HG02943 (cell line): ENCODE measurements around the gene EZH1.
A peak's percentile ranks its signal among the peaks of the same experiment; 100 is the strongest.
"Not testable (repeated sequence)": the region's sequence is repeated elsewhere in the genome, so short reads cannot be mapped to it uniquely, and the experiment has no call there.

Experiments used
- ATAC-seq: cut with Tn5 transposase; IDR thresholded peaks from one replicate; pipeline ENCODE4 v1.9.1; 2021; ENCODE audit warnings: mild to moderate bottlenecking, low read depth, moderate library complexity; ENCODE audit not compliant: unreplicated experiment

EZH1 gene

GRCh38 chr17:42773290-42774035 lies 28.6 kb upstream of the EZH1 start, which contains the start of gene VPS25:
VPS25 (plus strand) TSS chr17:42773449; CDS start chr17:42773476, 27 bp downstream.
- peak; percentile 85 for ATAC-seq

GRCh38 chr17:42772945-42773289 lies 28.1 kb upstream of the EZH1 start:
- no peak for ATAC-seq

DNA sequence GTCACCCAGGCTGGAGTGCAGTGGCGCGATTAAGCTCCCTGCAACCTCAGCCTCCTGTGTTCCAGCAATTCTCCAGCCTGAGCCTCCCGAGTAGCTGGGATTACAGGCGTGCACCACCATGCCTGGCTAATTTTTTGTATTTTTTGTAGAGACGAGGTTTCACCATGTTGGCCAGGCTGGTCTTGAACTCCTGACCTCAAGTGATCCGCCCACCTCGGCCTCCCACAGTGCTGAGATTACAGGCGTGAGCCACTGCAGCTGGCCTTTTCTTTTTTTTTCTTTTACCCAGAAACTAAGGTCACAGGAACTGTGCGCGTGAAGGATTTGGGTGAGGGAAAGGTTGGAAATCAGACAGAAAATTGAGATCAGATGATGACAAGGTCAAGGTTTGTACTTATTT lies 25.1 kb upstream of the EZH1 start:
- not testable (repeated sequence) for ATAC-seq

DNA sequence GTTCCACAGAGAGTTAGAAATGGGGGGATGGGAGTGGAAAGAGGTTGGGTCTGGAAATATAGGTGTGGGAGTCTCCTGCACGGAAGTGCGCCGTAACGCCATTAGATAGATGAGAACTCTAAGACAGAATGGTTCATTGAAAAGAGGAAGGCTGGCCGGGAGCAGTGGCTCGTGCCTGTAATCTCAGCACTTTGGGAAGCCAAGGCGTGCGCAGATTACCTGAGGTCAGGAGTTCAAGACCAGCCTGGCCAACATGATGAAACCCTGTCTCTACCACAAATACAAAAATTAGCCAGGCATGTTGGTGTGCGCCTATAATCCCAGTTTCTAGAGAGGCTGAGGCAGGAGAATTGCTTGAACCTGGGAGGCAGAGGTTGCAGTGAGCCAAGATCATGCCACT lies 23.2 kb upstream of the EZH1 start:
- not testable (repeated sequence) for ATAC-seq

DNA sequence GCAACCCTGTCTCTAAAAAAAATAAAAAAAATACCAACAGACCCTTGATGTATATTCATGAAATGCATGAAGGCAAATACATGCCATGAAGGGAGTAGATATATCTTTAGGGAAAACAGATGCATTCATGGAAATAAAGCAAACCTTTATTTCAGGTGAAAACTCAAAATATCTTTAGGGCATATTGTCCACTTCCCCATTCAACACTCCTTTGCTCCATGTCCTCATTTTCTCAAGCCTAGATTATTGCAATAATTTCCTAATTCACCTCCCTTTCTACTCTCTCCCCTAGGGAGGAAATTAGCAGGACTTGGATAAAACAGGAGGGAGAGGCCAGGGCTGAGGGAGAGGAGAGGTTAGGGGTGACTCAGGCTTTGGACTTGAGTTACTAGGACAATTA lies 22.7 kb upstream of the EZH1 start:
- ATAC-seq: no peak

- no peak for ATAC-seq
These were observed 21.3 kb upstream of the EZH1 start for GRCh38 chr17:42766124-42766523.

DNA sequence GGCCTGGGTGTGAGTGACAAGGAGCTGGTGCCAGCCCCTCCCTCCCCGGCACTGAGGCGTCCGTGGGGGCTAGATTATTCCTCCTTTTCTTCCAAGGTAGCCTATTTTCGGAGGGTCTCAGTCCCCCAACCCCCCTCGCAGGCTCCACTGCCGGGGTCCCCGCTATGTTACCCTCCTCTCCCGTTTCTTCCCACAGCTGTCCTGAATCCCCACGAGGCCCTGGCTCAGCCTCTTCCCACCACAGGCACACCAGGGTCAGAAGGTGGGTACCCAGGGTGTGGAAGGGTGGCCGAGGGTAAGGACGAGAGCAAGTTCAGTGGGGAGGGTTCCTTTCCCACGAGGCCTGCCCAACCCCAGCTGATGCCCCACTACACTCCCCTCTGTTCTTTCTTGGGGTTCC lies 16.8 kb upstream of the EZH1 start:
- ATAC-seq: no peak

GRCh38 chr17:42760652-42761581 lies 16.1 kb upstream of the EZH1 start, which contains the start of gene RAMP2:
RAMP2 (plus strand) TSS chr17:42761227; CDS start chr17:42761262, 35 bp downstream.
- no peak for ATAC-seq

- no peak for ATAC-seq
These were observed 15.3 kb upstream of the EZH1 start for GRCh38 chr17:42759982-42760651.

- ATAC-seq: no peak
These were observed 9.9 kb upstream of the EZH1 start for GRCh38 chr17:42754782-42755181.

DNA sequence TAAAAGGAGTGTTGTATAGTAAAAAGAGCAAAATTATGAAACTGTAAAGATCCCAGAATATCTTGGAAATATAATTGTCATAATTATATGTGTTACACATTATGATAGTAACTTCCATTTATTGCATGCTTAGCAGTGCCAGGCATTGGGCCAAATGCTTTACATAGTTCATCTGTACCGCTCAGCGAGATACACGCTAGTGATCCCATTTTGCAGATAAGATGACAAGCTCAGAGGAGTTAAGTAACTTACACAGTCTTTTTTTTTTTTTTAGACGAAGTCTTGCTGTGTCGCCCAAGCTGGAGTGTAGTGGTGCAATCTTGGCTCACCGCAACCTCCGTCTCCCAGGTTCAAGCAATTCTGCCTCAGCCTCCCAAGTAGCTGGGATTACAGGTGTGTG lies 6.8 kb upstream of the EZH1 start:
- ATAC-seq: no peak

DNA sequence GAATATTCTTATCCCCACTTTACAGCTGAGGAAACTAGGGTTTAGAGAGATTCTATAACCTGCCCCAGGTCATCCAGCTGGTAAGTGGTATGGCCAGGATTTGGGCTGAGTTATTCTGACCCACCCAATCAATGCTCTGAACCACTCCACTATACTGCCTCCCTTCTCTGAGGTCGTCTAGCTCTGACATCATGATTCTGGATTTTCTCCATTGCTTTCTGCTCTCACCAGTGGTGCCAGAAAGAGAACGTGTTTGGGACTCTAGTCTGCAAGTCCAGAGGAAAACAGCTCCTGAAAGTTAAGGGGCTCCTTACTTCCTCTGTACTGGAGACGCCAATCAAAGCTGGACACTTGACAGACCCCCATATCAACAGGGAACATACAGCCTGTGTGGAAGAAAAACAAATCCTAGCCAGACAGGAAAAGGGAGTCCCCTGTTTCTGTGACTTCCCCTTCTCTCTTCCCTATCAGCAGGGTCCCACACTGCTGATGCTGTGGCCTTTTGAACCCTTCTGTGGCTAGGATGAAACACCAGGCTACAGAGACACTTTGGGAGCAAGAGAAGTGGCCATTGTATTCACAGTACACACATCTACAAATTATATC lies 6.0 kb upstream of the EZH1 start:
- no peak for ATAC-seq

DNA sequence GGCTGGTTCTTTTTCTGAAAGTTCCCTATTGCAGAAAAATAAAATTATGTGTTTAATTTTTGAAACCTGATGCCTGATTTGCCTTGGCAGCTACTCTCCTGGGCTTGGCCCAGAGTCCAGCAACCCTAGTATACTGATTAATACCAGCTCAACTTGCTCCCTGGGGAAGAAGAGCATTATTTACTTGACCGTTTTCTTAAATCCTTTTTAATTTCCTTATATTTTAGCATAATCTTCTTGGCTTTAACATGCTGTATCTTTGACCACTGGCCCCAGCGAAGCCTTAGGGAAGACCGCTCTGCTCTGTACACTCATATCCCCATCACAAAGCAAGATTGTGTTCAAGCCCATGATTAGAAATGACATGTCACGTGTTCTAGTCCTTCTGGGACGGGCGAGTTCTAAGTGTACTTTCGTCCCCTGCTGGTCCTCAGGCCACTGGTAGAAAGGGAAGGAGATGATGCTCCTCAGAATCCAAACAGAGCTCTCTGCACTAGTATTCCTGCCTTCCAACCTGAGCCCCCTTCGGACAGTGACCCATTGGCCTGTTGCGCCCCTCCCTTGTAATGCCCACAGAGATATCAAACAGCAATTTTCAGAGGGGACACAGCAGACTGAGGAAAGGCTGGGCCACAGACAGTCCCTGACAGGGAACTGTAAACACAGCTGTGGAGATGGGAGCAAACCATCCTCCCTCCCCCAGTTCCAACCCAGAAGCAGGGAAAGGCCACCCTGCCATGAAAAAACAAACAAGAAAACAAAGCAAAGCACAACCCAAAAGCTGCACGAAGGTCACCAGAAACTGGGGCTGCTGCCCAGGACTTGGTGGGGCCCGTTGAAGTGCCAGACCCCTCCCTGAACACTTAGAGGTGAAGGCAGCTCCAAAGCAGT lies 4.3 kb upstream of the EZH1 start:
- ATAC-seq: no peak

DNA sequence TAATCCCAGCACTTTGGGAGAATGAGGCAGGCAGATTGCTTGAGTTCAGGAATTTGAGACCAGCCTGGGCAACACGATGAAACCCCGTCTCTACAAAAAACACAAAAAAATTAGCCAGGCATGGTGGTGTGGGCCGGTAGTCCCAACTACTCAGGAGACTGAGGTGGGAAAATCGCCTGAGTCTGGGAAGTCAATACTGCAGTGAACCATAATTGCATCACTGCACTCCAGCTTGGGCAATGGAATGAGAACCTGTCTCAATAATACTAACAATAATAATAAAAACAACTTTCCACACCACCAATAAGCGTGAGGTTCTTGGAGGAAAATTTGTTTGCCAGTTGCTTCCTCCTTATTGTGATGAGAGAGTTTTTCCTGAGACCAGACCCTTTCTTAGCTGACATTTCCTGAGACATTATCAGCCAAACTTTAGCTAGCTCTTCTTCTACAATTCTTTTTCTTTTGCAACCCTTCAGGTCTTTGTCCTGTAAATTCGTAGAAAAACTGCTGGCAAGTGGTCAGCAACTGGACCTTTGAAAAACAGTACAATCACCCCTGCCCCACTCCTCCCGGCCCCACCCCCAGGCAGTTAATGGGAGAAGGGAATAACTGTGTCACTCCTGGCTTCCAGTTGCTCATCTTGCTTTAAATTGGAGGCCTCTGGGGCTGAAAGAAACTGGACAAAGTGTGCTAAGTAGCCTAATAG lies 3.5 kb upstream of the EZH1 start:
- ATAC-seq: no peak

DNA sequence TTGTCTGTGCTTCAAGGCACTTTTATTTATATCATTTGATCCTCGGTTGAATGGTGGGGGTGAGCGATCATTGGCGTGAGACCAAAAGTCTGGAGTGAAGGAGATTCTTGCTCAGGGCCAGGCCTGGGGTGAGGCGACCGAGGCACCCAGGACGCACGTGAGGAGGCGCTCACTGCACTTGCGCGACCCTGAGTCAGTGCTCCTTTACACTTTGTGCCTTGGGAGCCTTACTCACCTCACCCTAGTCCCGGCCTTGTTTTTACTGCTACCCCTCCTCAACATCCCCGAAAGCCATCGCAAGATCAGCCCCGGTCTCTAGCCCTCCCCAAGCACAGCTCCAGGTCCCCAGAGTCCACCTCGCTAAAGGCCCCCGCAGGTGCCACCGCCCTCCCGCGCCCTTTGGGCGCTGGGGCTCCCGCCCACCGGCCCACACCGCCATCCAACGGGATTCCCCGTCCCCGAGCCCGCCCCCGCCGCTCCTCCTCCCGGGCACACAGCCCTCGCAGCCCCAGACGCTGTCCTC lies 496 bp downstream of the EZH1 start:
- no peak for ATAC-seq

DNA sequence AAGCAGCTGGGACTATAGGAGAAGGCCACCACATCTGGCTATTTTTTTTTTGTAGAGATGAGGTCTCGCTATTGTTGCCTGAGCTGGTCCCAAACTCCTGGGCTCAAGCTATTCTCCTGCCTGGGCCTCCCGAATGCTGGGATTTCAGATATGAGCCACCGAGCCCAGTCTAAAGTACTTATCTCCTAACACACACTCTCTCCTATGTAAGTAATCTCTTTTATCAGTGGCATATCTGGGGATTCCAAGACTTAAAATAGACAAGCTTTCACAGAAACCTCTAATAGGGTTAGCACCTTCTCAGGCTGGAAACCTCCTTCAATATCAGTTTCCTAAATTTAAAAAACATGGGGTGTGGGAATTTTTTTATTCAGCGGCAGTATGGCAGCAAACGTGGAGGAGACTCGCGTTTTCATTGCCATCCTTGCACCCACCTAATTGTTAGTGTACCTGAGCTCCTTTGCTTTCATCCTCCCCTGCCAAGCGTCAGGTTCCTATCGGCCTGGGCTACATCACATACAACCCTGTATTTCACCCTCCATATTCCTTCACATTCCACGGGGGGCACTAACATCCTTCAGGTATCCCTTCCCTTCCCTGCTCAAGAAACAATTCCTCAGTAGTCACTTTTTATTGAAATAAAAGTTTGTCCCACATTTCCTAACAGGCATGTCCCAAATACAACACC lies 1.1 kb downstream of the EZH1 start:
- no peak for ATAC-seq

DNA sequence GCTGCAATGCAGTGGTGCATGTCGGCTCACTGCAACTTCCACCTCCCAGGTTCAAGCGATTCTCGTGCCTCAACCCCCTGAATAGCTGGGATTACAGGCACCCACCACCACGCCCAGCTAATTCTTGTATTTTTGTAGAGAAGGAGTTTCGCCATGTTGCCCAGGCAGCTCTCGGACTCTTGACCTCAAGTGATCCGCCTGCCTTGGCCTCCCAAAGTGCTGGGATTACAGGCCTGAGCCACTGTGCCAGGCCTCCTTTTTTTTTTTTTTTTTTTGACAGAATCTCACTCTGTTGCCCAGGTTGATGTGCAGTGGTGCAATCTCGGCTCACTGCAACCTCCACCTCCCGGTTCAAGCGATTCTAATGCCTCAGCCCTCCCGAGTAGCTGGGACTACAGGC lies 1.9 kb downstream of the EZH1 start:
- not testable (repeated sequence) for ATAC-seq

DNA sequence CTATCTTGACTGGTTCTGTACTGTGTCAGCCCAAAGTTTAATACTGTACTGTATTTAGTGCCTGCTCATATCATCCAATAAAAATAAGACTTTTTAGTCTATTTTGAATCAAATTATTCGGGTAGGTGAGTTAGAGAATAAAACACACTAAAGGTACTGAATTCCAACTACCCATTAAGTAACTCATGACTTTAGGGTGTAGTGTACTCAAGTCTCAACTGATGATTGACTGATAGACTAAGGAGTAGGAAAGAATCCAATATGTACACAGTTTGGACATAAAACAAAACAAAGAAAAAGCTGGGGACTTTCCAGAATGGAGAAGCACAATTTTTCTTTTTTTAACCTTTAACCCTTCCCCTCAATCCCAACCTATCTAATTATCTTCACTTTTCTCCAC lies 4.1 kb downstream of the EZH1 start:
- ATAC-seq: no peak
